H1 (cell line): ENCODE data around the gene LIPF. TPM values are rescaled to one million over a fixed set of nuclear protein-coding genes. Genes with fewer than 3 reads are reported as not detected.

Source experiments
- CTCF ChIA-PET: fragments of 300-600 bp; sonication (Branson Sonifier 250); formaldehyde crosslinking; loops from one replicate; lab custom pipeline; 2021; ENCODE audit not compliant: partially characterized antibody; lab: Charles Lee
- POLR2A ChIA-PET: fragments of 300-600 bp; sonication (Branson Sonifier 250); formaldehyde crosslinking; loops from one replicate; lab custom pipeline; 2021; ENCODE audit warnings: inconsistent platforms; ENCODE audit not compliant: partially characterized antibody; lab: Charles Lee
- DNase-seq, 2 experiments: peaks; one replicate each; pipeline versions ENCODE4 v3.0.0 to v3.0.0-alpha.2; 2010 to 2022; ENCODE audit warnings: low spot score in 2 of 2, low read depth in 1 of 2, mixed read lengths in 1 of 2
- FAIRE-seq: peaks from 2 replicates; lab custom pipeline; 2011; peaks lifted over from hg19 to GRCh38; lab: Jason Lieb, UNC
- H2AFZ ChIP-seq: 2 replicates; pipeline ENCODE4 v1.8.1; 2012; ENCODE audit warnings: low read length, inconsistent platforms
- H2AK5ac ChIP-seq: 2 replicates; pipeline ENCODE4 v1.6.1; 2013; ENCODE audit warnings: low read depth, low read length
- H2BK120ac ChIP-seq: replicated peaks from 2 replicates; pipeline ENCODE3; 2013; ENCODE audit warnings: low read depth, low read length, inconsistent platforms
- H2BK12ac ChIP-seq: 2 replicates; pipeline ENCODE4 v1.6.1; 2013; ENCODE audit warnings: low read depth, low read length
- H2BK15ac ChIP-seq: 2 replicates; pipeline ENCODE4 v1.6.1; 2013; ENCODE audit warnings: low read length
- H2BK20ac ChIP-seq: 2 replicates; pipeline ENCODE4 v1.6.1; 2013; ENCODE audit warnings: low read length
- H2BK5ac ChIP-seq: 2 replicates; pipeline ENCODE4 v1.6.1; 2013; ENCODE audit warnings: low read depth, low read length
- H3K14ac ChIP-seq: 2 replicates; pipeline ENCODE4 v1.6.1; 2013; ENCODE audit warnings: inconsistent platforms; ENCODE audit not compliant: insufficient read length
- H3K18ac ChIP-seq: 2 replicates; pipeline ENCODE4 v1.6.1; 2013; ENCODE audit warnings: low read length; ENCODE audit errors: extremely low read depth
- H3K23ac ChIP-seq: 2 replicates; pipeline ENCODE4 v1.6.1; 2013; ENCODE audit warnings: inconsistent platforms; ENCODE audit not compliant: insufficient read length
- H3K23me2 ChIP-seq: 2 replicates; pipeline ENCODE4 v1.6.1; 2013; ENCODE audit warnings: low read depth, low read length
- H3K27ac ChIP-seq: 2 replicates; pipeline ENCODE4 v1.6.1; 2011; ENCODE audit warnings: low read depth, low read length, inconsistent platforms
- H3K27me3 ChIP-seq, 4 experiments: replicated peaks in 1 of 4; 1 replicate in 1 of 4; 2 replicates in 3 of 4; pipeline versions ENCODE4 v1.6.1 to v1.8.1; 2011 to 2013; ENCODE audit warnings: low read length in 3 of 4, mild to moderate bottlenecking in 3 of 4, inconsistent platforms in 2 of 4, mixed read lengths in 2 of 4, moderate library complexity in 1 of 4; ENCODE audit not compliant: control insufficient read depth in 3 of 4, insufficient read depth in 3 of 4; ENCODE audit errors: extremely low read depth in 1 of 4
- H3K36me3 ChIP-seq, 4 experiments: 2 replicates each; pipeline versions ENCODE4 v1.6.1 to v1.8.1; 2011 to 2013; ENCODE audit warnings: mild to moderate bottlenecking in 4 of 4, low read length in 3 of 4, moderate library complexity in 2 of 4, control low read depth in 1 of 4, inconsistent platforms in 1 of 4; ENCODE audit not compliant: insufficient read depth in 4 of 4, control insufficient read depth in 2 of 4
- H3K4ac ChIP-seq: replicated peaks from 2 replicates; pipeline ENCODE3; 2013; ENCODE audit warnings: low read length, low read depth, mixed read lengths, inconsistent platforms; ENCODE audit not compliant: insufficient read length
- H3K4me1 ChIP-seq, 4 experiments: replicated peaks in 1 of 4; 1 replicate in 1 of 4; 2 replicates in 3 of 4; pipeline versions ENCODE4 v1.6.1 to v1.8.1; 2011 to 2013; ENCODE audit warnings: low read length in 3 of 4, inconsistent platforms in 2 of 4, mixed read lengths in 1 of 4; ENCODE audit not compliant: insufficient read depth in 4 of 4, control insufficient read depth in 3 of 4
- H3K4me2 ChIP-seq, 2 experiments: 2 replicates each; pipeline versions ENCODE4 v1.6.1 to v1.8.1; 2011 to 2013; ENCODE audit warnings: low read depth in 2 of 2, low read length in 2 of 2, control low read depth in 1 of 2, inconsistent platforms in 1 of 2, mild to moderate bottlenecking in 1 of 2; ENCODE audit not compliant: insufficient read depth in 1 of 2
- H3K4me3 ChIP-seq, 4 experiments: fragments of 200-600, 300-600 bp in 1 of 4; sonication (generic), shearing (Covaris generic), sonication (Bioruptor Twin) in 1 of 4; 2 replicates each; pipeline versions ENCODE4 v1.5.1 to v1.8.1; 2011 to 2016; ENCODE audit warnings: low read length in 4 of 4, low read depth in 3 of 4, control low read depth in 2 of 4, inconsistent platforms in 2 of 4, mild to moderate bottlenecking in 2 of 4, mixed read lengths in 1 of 4, moderate library complexity in 1 of 4; ENCODE audit not compliant: insufficient read depth in 2 of 4; ENCODE audit errors: extremely low read depth in 1 of 4
- H3K56ac ChIP-seq: replicated peaks from 2 replicates; pipeline ENCODE3; 2013; ENCODE audit warnings: low read depth, mild to moderate bottlenecking, mixed read lengths, low read length, inconsistent platforms; ENCODE audit not compliant: insufficient read length
- H3K79me1 ChIP-seq: 2 replicates; pipeline ENCODE4 v1.6.1; 2013; ENCODE audit warnings: low read depth, low read length, control low read depth
- H3K79me2 ChIP-seq, 2 experiments: 2 replicates each; pipeline versions ENCODE4 v1.6.1 to v1.8.1; 2012 to 2013; ENCODE audit warnings: low read length in 2 of 2, mild to moderate bottlenecking in 2 of 2, inconsistent platforms in 1 of 2; ENCODE audit not compliant: insufficient read depth in 2 of 2, control insufficient read depth in 1 of 2
- H3K9ac ChIP-seq, 4 experiments: replicated peaks in 1 of 4; 1 replicate in 1 of 4; 2 replicates in 3 of 4; pipeline versions ENCODE4 v1.6.1 to v1.8.1; 2011 to 2013; ENCODE audit warnings: low read depth in 3 of 4, low read length in 3 of 4, control low read depth in 2 of 4, mild to moderate bottlenecking in 2 of 4, moderate library complexity in 2 of 4, inconsistent platforms in 1 of 4; ENCODE audit errors: extremely low read depth in 1 of 4
- H3K9me3 ChIP-seq, 2 experiments: 2 replicates each; pipeline versions ENCODE4 v1.6.1 to v1.8.1; 2012 to 2013; ENCODE audit warnings: mild to moderate bottlenecking in 2 of 2, moderate library complexity in 2 of 2, control low read depth in 1 of 2, inconsistent platforms in 1 of 2, low read depth in 1 of 2, low read length in 1 of 2, mixed read lengths in 1 of 2; ENCODE audit not compliant: insufficient read depth in 2 of 2
- H4K20me1 ChIP-seq, 2 experiments: replicated peaks in 1 of 2; 2 replicates each; pipeline versions ENCODE3 to v1.8.1; 2011 to 2013; ENCODE audit warnings: inconsistent platforms in 2 of 2, low read length in 2 of 2, mild to moderate bottlenecking in 1 of 2; ENCODE audit not compliant: insufficient read depth in 2 of 2, control insufficient read depth in 1 of 2
- H4K5ac ChIP-seq: 2 replicates; pipeline ENCODE4 v1.6.1; 2013; ENCODE audit warnings: low read length, low read depth, mixed read lengths, inconsistent platforms; ENCODE audit not compliant: insufficient read length
- H4K8ac ChIP-seq: 2 replicates; pipeline ENCODE4 v1.8.0; 2013; ENCODE audit warnings: mild to moderate bottlenecking, moderate library complexity, low read length, inconsistent platforms; ENCODE audit not compliant: insufficient read depth; ENCODE audit errors: extremely low read depth
- H4K91ac ChIP-seq: replicated peaks from 2 replicates; pipeline ENCODE3; 2013; ENCODE audit warnings: low read length, mixed read lengths, inconsistent platforms; ENCODE audit not compliant: insufficient read length
- BRCA1 ChIP-seq: IDR thresholded peaks from 2 replicates; pipeline ENCODE4 v1.6.1; 2012; ENCODE audit warnings: low read depth, low read length, improper control_type of control experiment
- JUN ChIP-seq: IDR thresholded peaks from 2 replicates; pipeline ENCODE4 v1.6.1; 2011; ENCODE audit warnings: low read depth, mild to moderate bottlenecking, improper control_type of control experiment, low read length
- MAFK ChIP-seq: IDR thresholded peaks from 2 replicates; pipeline ENCODE4 v1.6.1; 2012; ENCODE audit warnings: low read depth, mild to moderate bottlenecking, improper control_type of control experiment, low read length
- NANOG ChIP-seq: IDR thresholded peaks from 2 replicates; pipeline ENCODE4 v1.6.1; 2011; ENCODE audit warnings: low read length, low read depth, mild to moderate bottlenecking, inconsistent platforms; ENCODE audit not compliant: insufficient read depth, poor library complexity, severe bottlenecking
- NRF1 ChIP-seq: IDR thresholded peaks from 2 replicates; pipeline ENCODE4 v1.6.1; 2011; ENCODE audit warnings: mild to moderate bottlenecking, low read depth, low read length, improper control_type of control experiment
- POLR2AphosphoS5 ChIP-seq: IDR thresholded peaks from 2 replicates; pipeline ENCODE4 v1.6.1; 2011; ENCODE audit warnings: low read depth, low read length
- RNF2 ChIP-seq: fragments of 200-900, 300-1000 bp; sonication (generic); IDR thresholded peaks from 2 replicates; pipeline ENCODE4 v1.7.1; 2016; ENCODE audit warnings: borderline replicate concordance, low read depth, mild to moderate bottlenecking, antibody characterized with exemption, low read length; ENCODE audit not compliant: poor library complexity, severe bottlenecking; ENCODE audit errors: missing control alignments
- SIN3A ChIP-seq, 2 experiments: IDR thresholded peaks in 1 of 2; conservative IDR thresholded peaks in 1 of 2; 2 replicates each; pipeline ENCODE4 v1.6.1; 2011 to 2012; ENCODE audit warnings: low read length in 2 of 2, improper control_type of control experiment in 1 of 2, low read depth in 1 of 2, mild to moderate bottlenecking in 1 of 2
- YY1 ChIP-seq: IDR thresholded peaks from 2 replicates; pipeline ENCODE4 v1.6.1; 2011; ENCODE audit warnings: low read depth, mild to moderate bottlenecking, low read length
- WGBS, 2 experiments: shearing (Covaris generic) in 1 of 2; methylation state at CpG; one replicate each; pipeline versions ENCODE4 v1.1.6 to v1.1.7; 2013 to 2015; ENCODE audit warnings: low lambda C conversion rate in 2 of 2, mixed read lengths in 2 of 2, inconsistent platforms in 1 of 2, low coverage in 1 of 2, missing lambda C conversion rate in 1 of 2; ENCODE audit not compliant: insufficient replicate concordance in 2 of 2, insufficient coverage in 1 of 2, insufficient read length in 1 of 2; ENCODE audit errors: extremely low coverage in 1 of 2, missing lambda C conversion rate in 1 of 2; 5-methylcytosine and 5-hydroxymethylcytosine counted together
- polyA plus RNA-seq, 7 experiments: library from polyadenylated mRNA; depleted of rRNA in 3 of 7; stranded (reverse) in 5 of 7; unstranded in 2 of 7; fragments of >200 nt in 5 of 7; fragments of 200-250 nt in 2 of 7; gene quantifications; 1 replicate in 5 of 7; 2 replicates in 1 of 7; 4 replicates in 1 of 7; pipeline versions ENCODE4 v1.2.1 to v1.2.3, GENCODE V29; 2011 to 2013; ENCODE audit warnings: missing spikeins in 2 of 7, mixed read lengths in 2 of 7
- total RNA-seq: library from RNA; stranded (reverse); fragmentation: NEBNext Ultra II Directional; extraction: Animal tissue kit (Norgen Biotek cat#: 25700); gene quantifications from 2 replicates; pipeline ENCODE4 v1.2.1, GENCODE V29; 2021
- TF ChIP-seq, protein P1 (sequence below): IDR thresholded peaks from 2 replicates; pipeline ENCODE4 v1.6.1; 2012; ENCODE audit warnings: low read length, inconsistent platforms
- TF ChIP-seq, protein P2 (sequence below): IDR thresholded peaks from 2 replicates; pipeline ENCODE4 v1.6.1; 2011; ENCODE audit warnings: low read depth, mild to moderate bottlenecking, low read length; ENCODE audit not compliant: insufficient read depth

Gene LIPF
- total and polyA plus RNA-seq, 2 of the 8 experiments (the other 6 are each of a cell fraction or from before 2014, with no cell fraction given) = not detected

DNA sequence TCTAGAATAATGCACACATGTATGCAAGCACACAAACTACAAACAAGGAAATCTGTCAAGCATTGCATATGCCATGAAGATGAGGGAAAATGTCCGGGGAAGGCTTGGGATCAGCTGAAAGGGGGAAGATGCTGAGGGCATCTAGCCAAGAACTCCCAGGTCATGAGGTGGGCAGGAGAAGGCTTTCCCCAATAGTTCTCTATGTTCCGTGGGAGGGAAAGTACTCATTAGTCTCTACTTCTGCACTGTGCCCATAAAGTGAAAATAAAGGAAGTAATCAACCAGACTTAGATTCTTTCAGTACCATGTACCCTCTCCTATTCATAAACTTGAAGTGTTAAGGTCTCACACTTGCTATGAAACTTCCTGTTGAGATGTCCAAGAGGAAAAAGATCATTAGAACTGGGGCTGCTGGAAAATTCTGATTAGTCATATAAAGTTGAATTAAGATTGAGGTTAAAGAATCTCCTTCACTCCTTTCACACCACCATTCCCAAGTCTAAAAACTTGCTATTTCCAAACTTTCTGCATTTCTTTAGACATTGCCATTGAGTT is 17.1 kb upstream of the LIPF start:
- H3K4me3 ChIP-seq = no peak overlapping the region
- H4K5ac ChIP-seq = no peak overlapping the region
- WGBS, 2 experiments = 82% methylated on average over 2 of the region's 2 CpGs; no CpG with 5 or more reads in 1 of the 2 experiments
- no peaks in the 10 kb centered on the region for H3K27me3 ChIP-seq
- H3K27ac ChIP-seq = no peak overlapping the region
- no peaks in the 10 kb centered on the region for H3K9me3 ChIP-seq
- ChIA-PET POLR2A (no interaction called here), CTCF (no interaction called here)
- no peak overlapping the region for H2BK120ac ChIP-seq
- H3K79me2 ChIP-seq = no peaks in the 10 kb centered on the region
- no peak overlapping the region for H4K8ac ChIP-seq
- DNase-seq = no peak
- H2BK5ac ChIP-seq = no peak overlapping the region
- H4K91ac ChIP-seq = no peak overlapping the region
- H4K20me1 ChIP-seq = no peaks in the 10 kb centered on the region
- H3K18ac ChIP-seq = no peak overlapping the region
- H3K23ac ChIP-seq = no peak overlapping the region
- no peaks in the 10 kb centered on the region for H3K79me1 ChIP-seq
- no peaks in the 10 kb centered on the region for H3K4me1 ChIP-seq
- no peak overlapping the region for H3K14ac ChIP-seq
- FAIRE-seq = no peak
- H2BK15ac ChIP-seq = no peak overlapping the region
- no peak overlapping the region for H3K9ac ChIP-seq
- no peaks in the 10 kb centered on the region for H3K36me3 ChIP-seq
- no peak overlapping the region for H3K4me2 ChIP-seq
- no peak overlapping the region for H3K56ac ChIP-seq
- no peak overlapping the region for H2BK12ac ChIP-seq
- no peak overlapping the region for H2AK5ac ChIP-seq
- H2BK20ac ChIP-seq = no peak overlapping the region
- H3K4ac ChIP-seq = no peak overlapping the region
- H3K23me2 ChIP-seq = no peaks in the 10 kb centered on the region
- H2AFZ ChIP-seq = no peak overlapping the region
- TF ChIP-seq SIN3A (conservative IDR thresholded peaks at IDR 0.05 in 1 of 2, IDR thresholded peaks at IDR 0.05 in 1 of 2; ENCODE audit: low read depth in 1 of 2, low read length in 2 of 2) (no peak), MAFK (no peak), JUN (no peak), NANOG (no peak), RNF2 (no peak), YY1 (no peak), NRF1 (no peak), BRCA1 (no peak), POLR2AphosphoS5 (no peak)
- TF ChIP-seq, protein P1, sequence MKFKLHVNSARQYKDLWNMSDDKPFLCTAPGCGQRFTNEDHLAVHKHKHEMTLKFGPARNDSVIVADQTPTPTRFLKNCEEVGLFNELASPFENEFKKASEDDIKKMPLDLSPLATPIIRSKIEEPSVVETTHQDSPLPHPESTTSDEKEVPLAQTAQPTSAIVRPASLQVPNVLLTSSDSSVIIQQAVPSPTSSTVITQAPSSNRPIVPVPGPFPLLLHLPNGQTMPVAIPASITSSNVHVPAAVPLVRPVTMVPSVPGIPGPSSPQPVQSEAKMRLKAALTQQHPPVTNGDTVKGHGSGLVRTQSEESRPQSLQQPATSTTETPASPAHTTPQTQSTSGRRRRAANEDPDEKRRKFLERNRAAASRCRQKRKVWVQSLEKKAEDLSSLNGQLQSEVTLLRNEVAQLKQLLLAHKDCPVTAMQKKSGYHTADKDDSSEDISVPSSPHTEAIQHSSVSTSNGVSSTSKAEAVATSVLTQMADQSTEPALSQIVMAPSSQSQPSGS = no peak
- TF ChIP-seq, protein P2, sequence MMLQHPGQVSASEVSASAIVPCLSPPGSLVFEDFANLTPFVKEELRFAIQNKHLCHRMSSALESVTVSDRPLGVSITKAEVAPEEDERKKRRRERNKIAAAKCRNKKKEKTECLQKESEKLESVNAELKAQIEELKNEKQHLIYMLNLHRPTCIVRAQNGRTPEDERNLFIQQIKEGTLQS = no peak
